ENCODE measurements around the gene PRKG1.

DNA sequence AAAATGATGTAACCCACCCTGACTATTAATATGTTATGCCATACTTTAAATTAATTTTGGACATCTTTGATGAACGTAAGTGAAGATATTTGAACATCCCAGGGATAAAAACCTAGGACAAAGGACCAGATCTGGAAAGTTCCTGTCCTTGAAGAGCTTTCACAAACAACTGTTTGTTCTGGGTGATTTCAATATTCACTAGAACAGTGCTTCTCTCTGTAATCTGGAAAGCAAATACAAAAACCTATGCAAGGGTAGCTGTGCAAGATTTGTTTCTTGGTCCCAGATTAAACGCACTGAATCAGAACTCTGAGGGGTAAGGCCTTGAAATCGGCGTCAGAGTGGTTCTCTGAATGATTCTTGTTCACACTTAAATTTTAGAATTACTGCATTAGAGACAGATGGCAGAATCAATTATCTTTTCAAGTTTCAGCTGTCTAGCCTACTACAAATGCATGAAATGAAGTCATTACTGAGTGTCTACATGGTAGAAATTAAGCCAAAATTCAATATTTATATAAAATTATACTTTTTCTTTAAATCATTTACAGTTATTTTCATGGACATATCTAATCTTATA lies 694.7 kb downstream of the PRKG1 start:
- no peak for TF ChIP-seq POLR2AphosphoS5 (IDR thresholded peaks at IDR 0.05; ENCODE audit: low read depth)
- TF ChIP-seq GABPA (IDR thresholded peaks at IDR 0.05; ENCODE audit: low read depth) = no peak
- TF ChIP-seq, protein P1, sequence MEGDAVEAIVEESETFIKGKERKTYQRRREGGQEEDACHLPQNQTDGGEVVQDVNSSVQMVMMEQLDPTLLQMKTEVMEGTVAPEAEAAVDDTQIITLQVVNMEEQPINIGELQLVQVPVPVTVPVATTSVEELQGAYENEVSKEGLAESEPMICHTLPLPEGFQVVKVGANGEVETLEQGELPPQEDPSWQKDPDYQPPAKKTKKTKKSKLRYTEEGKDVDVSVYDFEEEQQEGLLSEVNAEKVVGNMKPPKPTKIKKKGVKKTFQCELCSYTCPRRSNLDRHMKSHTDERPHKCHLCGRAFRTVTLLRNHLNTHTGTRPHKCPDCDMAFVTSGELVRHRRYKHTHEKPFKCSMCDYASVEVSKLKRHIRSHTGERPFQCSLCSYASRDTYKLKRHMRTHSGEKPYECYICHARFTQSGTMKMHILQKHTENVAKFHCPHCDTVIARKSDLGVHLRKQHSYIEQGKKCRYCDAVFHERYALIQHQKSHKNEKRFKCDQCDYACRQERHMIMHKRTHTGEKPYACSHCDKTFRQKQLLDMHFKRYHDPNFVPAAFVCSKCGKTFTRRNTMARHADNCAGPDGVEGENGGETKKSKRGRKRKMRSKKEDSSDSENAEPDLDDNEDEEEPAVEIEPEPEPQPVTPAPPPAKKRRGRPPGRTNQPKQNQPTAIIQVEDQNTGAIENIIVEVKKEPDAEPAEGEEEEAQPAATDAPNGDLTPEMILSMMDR (IDR thresholded peaks at IDR 0.05; ENCODE audit: insufficient read depth, low read length) = no peak

All from HL-60 (cell line).